COLO829 (cell line): ENCODE data around the gene FOLR1.
A peak's percentile ranks its signal among the peaks of the same experiment; 100 is the strongest.

Experiments
- DNase-seq: peaks from one replicate; pipeline ENCODE4 v3.0.0; 2012; ENCODE audit warnings: low spot score

The FOLR1 gene

DNA sequence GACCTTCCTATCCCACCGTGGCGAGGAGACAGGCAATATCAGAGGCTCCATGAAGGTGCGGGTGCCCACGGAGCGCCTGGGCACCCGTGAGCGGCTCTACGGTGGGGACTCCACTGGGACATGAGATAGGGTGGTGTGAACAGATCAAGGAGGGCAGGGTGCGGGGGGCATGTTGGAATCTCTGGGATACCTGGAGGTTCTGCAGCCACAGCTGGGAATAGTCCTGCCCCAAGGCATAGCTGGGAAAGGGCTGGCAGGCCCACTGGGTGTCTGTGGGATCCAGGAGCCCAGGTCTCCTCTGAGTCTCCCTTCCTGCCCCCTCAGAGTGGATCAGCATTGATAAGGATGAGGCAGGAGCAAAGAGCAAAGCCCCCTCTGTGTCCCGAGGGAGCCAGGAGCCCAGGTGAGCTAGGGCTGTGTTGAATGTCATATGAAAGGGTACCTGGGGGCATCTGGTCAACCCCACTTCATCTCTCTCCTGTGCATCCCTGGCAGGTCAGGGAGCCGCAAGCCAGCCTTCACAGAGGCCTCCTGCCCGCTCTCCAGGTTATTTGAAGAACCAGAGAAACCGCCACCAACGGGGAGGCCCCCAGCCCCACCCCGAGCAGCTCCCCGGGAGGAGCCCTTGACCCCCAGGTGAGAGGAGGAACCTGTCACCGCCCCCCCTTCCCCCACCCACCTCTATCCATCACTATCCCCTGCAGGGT is 43.6 kb downstream of the FOLR1 start:
- DNase-seq: no peak

GRCh38 chr11:72236083-72236697 is 44.2 kb downstream of the FOLR1 start:
- DNase-seq: no peak

- no peak for DNase-seq
Measured at GRCh38 chr11:72236774-72237111, 44.8 kb downstream of the FOLR1 start.

DNA sequence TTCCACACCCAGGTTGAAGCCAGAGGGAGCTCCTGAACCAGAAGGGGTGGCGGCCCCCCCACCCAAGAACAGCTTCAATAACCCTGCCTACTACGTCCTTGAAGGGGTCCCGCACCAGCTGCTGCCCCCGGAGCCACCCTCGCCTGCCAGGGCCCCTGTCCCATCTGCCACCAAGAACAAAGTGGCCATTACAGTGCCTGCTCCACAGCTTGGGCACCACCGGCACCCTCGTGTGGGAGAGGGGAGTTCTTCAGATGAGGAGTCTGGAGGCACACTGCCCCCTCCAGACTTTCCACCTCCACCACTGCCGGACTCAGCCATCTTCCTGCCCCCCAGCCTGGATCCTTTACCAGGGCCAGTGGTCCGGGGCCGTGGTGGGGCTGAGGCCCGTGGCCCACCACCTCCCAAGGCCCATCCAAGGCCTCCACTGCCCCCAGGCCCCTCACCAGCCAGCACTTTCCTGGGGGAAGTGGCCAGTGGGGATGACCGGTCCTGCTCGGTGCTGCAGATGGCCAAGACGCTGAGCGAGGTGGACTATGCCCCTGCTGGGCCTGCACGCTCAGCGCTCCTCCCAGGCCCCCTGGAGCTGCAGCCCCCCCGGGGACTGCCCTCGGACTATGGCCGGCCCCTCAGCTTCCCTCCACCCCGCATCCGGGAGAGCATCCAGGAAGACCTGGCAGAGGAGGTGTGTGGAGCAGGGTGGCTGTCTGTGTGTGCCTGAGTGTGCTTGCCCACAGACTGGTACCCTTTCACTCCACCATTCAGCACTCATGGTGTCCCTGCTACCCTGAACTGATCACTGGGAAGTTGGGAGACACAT is 45.4 kb downstream of the FOLR1 start:
- DNase-seq: no peak

- peak; percentile 62 for DNase-seq
Measured at GRCh38 chr11:72238040-72238450, 46.1 kb downstream of the FOLR1 start.

DNA sequence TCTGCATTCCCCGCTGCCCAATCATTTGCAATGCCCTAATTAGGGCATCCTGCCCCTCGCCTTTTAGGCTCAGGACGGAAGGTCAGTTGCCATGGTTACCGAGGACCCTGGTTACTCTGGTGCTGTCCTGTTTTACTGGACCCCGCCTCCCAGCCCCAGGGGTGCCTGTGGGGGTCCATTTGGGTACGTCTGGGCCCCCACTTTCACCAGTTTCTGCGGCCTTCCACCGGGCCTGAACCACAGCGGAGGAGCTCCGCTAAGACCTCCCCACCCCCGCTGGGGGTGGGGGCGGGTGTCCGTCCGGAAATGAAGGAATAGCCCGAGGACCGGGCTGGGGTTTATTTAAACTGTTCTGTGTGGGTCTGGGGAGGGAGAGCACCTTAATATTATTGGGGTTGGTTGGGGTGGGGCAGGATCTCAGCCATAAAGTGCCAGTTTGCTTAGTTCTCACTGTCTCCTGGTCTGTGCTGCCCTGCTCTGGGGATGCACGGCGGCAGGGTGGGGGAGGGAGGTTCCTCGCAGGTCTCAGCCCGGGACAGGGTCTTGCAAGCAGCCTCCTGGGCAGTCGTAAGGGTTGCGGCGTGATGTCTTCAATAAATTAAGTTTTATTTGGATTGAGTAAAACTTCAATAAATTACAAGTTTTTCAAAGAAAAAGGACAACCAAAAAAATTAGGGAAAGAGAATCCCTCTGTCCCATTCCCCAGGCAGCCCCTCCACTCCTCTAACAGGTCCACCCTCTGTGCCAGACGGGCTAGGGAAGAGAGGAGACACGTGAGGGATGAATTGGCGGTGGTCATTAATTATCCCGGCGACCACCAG is 46.8 kb downstream of the FOLR1 start:
- DNase-seq: no peak

DNA sequence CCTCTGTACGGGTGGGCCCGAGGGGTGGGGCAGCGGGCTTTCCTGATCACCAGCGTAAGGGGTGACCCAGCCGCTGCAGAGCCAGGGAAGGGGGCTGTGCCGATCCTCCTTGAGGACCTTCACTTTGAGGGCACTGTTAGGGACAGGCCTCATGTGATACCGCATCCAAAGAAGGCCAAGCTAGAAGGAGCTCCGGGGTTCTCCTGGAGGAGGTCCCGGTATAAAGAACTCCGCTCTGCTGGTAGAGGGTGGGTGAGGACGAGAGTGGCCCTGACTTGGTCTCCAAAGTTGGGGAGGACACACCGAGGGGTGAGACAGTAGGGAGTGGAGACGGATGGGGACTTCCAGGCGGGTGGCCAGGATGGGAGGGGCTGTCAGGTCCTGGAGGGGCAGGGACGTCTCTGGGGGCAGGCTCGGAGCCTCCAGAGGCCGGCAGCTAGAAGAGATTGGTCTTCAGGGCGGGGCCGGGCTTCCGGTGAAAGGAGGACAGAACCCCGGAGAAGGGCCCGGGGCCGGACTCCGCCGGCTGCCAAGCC is 47.4 kb downstream of the FOLR1 start:
- DNase-seq: no peak

DNA sequence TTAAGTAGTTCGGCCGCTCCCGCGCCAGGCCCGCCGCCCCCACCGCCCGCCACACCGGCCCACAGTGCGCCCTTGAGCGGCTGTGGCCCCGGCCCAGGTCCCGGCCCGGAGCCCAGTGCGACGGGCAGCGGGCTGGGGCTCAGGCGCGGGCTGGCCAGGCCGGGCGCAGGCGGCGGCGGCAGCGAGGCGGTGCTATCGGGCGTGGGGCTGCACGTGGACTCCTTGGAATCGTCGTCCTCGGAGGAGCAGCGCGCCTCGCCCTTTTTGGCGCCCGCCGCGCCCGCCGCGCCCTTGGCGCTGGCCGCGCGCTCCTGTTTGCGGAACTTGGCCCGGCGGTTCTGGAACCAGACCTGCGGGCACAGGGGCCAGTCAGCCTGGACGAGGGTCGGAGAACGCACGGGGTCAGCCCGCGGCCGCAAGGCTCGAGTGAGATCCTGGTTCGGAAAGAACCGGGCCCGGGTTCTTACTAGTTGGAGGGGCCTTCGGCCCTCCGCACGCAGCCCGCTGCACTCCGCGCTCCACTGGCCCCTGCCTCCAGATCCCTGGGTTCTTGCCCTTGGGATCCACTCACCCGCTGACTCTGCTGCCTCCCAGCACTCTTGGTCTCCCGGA is 48.0 kb downstream of the FOLR1 start:
- no peak for DNase-seq

- DNase-seq: no peak
Measured at GRCh38 chr11:72240461-72241290, 48.7 kb downstream of the FOLR1 start.

DNA sequence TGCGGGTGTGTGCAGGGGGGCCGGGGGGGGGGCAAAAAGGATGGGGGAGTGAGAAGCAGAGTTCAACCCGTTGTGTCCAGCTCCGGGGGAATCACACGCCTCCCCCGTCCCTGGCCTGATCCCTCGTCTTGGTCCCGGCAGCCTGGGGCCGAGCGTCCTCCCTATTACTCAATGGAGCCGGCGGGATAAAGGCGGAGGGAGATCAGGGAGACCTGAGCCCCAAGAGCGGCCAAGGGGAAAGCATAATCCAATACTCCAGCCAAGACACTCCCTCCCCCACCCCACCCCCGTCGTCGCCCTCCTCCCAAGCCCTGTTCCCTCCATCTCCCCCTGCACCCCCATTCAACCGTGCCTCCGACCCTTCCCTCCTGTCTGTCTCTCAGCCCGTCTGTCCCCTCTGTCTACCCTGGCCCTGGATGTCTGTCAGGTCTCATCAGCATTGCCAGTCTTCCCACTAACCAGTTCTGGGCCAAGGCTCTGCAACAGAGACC is 49.4 kb downstream of the FOLR1 start:
- no peak for DNase-seq

DNA sequence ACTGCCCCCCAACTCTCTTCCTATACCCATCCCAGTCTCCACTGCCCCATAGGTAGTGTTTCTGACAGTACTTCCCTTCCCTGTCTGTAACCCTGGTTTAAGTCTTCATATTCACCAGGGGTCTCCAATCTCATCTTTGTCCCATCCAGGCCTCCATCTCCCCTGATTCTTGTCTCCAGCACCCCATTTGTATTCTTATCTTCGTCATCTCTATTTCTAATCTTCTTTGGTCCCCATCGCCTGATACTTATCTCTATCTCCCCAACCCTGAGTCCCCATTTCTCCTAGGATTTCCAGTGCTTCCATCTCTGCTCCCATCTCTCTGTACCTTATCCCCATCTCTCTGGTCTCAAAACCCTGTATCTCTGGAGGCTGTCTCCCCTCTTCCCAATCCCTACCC is 50.2 kb downstream of the FOLR1 start:
- no peak for DNase-seq

- DNase-seq: no peak
Measured at GRCh38 chr11:72243173-72244059, 51.5 kb downstream of the FOLR1 start.

GRCh38 chr11:72244060-72244360 is 52.1 kb downstream of the FOLR1 start, which contains the start of gene PHOX2A:
PHOX2A (minus strand) TSS chr11:72244176; CDS start chr11:72244004, 172 bp downstream.
- no peak for DNase-seq

DNA sequence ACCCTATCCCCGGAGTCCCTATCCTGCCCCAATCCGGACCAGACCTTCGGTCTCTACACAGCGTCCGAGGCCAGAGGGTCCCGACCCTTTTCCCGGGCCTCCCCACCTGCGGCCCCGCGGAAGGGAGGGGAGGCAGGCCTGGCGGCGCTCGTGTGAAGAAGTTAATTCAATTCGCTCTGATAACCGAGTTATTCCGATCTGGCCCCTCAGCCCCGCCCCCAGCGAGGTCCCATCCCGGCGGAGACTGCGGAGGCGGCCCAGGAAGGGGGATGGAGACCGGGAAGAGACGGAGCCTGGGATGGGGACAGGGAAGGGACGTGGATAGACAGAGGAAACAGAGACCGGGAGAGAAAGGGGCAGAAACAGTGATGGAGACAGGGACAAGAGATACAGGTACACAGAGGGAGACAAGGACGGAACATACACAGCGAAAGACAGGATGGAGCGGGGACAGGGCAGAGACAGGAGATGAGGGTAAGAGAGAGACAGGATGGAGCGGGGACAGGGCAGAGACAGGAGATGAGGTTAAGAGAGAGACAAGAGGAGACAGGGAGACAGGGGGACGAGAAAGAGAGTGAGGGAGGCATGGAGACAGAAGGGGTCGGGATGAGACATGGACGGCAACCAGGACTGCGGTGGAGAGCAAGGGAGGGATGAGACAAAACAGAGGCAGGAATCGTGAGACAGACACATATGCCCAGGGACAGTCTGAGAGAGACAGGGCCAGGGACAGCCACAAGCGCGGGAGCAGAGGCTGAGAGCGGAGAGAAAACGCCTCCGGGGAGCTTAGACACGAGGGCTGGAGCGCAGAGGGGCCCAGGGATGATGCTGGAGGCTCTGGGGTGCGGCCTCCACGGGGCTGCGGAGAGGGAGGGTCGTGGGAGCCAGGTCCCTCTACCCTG is 52.7 kb downstream of the FOLR1 start:
- no peak for DNase-seq

DNA sequence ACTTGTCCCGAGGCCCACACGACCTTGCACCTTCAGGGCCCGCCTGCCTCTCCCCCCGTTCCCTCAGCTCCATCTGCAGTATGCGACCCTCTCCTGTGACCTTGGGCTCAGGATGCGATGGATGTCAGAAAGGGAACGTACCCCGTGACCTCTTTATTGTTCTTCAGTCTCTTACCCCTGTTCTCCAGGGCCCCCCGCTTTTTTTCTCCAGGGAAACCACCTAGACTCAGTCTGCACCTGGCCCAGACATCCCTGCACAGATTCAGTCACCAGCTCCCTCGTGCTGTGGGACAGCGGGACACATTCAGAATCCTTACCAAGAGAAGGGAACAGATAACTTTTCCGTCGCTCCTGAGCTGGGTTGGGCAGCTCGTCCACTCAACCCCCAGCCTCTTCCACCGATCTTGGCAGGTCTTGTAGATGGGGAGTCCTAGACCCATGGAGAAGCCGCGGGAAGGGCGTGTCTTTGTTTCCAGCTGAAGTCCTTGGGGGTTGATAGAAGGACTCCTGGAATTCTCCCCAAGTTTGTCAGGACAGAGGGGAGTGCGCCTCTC is 53.4 kb downstream of the FOLR1 start:
- DNase-seq: no peak
